ENCODE measurements around the gene DGCR8.

Gene DGCR8

DNA sequence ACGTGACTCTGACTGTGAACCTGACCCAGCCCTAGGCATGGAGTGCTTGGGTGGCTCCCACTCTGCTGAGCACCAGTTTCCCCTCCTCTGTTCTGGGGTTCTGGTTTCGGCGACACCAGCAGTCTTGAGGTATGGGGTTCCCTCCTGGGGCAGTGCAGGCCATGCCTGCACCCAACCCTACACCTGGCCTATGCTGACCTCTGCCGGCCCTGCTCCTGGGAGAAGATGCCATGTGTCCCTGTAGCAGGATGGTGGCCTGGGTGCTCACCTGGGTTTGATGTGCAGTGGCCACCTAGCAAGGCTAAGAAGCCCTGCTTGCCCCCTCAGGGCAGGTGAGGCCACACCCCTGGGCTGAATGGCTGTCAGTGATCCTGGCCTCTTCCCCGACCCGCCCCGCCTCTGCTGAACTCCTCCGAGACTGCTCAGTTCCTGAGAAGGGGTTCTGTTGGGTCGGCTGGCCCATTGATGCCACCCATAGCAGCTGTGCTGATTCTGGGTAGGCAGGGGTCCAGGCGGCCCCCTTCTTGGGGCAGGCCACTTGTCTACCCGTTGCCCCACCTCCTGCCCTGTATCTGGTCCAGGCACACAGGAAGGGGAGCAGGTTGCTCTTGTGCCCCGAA is 54.0 kb downstream of the DGCR8 start:
- Histone ChIP-seq H3K27me3 (replicated peaks; ENCODE audit: control insufficient read depth, insufficient read depth, low read length, poor library complexity, severe bottlenecking) (no peaks in the 10 kb centered on the region), H3K36me3 (ENCODE audit: control insufficient read depth, insufficient read depth, low read length) (no peaks in the 10 kb centered on the region), H3K9me3 (ENCODE audit: control insufficient read depth, low read length) (no peaks in the 10 kb centered on the region), H3K4me1 (ENCODE audit: control insufficient read depth, insufficient read depth, low read length, poor library complexity, severe bottlenecking) (peaks cover 17% of the 10 kb centered on the region), H3K27ac (ENCODE audit: insufficient read depth, low read length, poor library complexity, severe bottlenecking) (no peak overlapping the region), H3K4me3 (ENCODE audit: insufficient read depth, low read depth, low read length, poor library complexity, severe bottlenecking) (no peak overlapping the region)
- no peak for DNase-seq

DNA sequence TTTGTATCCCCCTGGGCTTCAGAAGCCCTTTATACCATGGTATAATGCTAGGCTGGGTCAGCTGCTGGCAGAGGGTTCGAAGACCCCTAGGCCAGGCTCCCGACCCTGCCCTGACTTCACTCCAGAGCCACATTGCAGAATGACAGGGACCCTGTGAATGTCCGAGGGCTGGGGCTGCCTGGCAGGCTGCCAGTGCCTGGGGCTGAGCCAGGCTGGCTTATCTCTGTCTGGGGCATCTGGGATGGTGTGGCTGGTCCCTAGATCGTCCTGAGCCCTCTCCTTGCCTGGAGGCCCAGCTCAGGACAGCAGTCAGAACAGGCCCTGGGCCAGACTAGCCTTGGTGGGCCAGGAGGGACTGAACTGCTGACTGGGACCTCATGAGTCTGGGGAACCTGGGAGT is 55.2 kb downstream of the DGCR8 start:
- no peaks in the 10 kb centered on the region for H3K9me3 ChIP-seq (ENCODE audit: control insufficient read depth, low read length)
- DNase-seq = no peak
- H3K36me3 ChIP-seq (ENCODE audit: control insufficient read depth, insufficient read depth, low read length) = peaks cover 2% of the 10 kb centered on the region
- H3K27ac ChIP-seq (ENCODE audit: insufficient read depth, low read length, poor library complexity, severe bottlenecking) = no peak overlapping the region
- H3K4me1 ChIP-seq (ENCODE audit: control insufficient read depth, insufficient read depth, low read length, poor library complexity, severe bottlenecking) = peaks cover 17% of the 10 kb centered on the region
- H3K4me3 ChIP-seq (ENCODE audit: insufficient read depth, low read depth, low read length, poor library complexity, severe bottlenecking) = no peak overlapping the region
- no peaks in the 10 kb centered on the region for H3K27me3 ChIP-seq (replicated peaks; ENCODE audit: control insufficient read depth, insufficient read depth, low read length, poor library complexity, severe bottlenecking)

DNA sequence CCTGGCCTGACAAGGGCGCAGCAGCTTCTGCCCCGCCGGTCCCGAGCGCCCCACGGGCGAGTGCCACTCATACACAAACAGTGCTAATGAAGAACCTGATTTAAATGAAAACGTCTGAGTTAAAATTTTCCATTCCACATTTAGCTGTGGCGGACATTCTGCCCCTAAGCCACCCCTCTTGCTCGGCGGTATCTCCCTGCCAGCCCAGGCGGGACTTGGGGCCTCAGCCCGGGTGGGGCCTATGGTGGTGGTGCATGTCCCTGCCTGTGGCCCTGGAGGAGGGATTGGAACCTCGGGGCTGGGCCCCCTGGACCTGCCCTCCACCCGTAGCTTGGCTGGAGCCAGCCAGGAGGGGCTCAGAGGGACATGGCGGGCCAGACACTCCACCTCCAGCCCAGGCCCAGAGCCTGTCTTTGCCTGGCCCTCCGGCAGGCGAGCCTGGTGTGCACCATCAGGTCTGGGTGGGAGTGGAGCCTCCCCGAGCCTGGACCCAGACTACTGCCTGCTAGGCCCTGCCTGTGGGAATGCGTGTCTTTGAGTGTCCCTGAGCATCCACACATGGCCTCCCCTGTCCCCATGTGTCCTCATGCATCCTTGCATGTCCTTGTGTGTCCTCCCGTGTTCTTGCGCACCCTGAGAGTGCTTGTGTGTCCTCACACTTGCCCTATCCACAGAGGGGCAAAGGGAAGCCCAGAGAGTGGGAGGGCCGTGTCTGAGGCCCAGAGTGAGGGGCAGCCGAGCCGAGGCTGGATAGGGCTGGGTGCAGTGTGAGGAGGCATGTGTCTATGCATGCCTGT is 56.0 kb downstream of the DGCR8 start:
- Histone ChIP-seq H3K4me1 (ENCODE audit: control insufficient read depth, insufficient read depth, low read length, poor library complexity, severe bottlenecking) (peaks cover 11% of the 10 kb centered on the region), H3K4me3 (ENCODE audit: insufficient read depth, low read depth, low read length, poor library complexity, severe bottlenecking) (no peak overlapping the region), H3K9me3 (ENCODE audit: control insufficient read depth, low read length) (no peaks in the 10 kb centered on the region), H3K27me3 (replicated peaks; ENCODE audit: control insufficient read depth, insufficient read depth, low read length, poor library complexity, severe bottlenecking) (no peaks in the 10 kb centered on the region), H3K36me3 (ENCODE audit: control insufficient read depth, insufficient read depth, low read length) (peaks cover 4% of the 10 kb centered on the region), H3K27ac (ENCODE audit: insufficient read depth, low read length, poor library complexity, severe bottlenecking) (no peak overlapping the region)
- no peak for DNase-seq

DNA sequence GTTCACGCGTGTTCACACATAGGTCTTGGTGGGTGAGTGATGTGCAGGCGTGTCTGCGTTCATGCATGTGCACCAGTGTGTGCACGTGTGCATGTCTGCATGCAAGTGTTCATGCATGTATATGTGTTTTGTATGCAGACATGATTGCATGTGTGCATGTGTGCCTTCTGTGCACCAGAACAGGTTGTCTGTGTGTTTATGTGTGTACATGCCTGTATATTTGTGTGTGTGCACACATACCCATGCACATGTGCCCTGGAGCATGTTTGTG is 56.5 kb downstream of the DGCR8 start:
- Histone ChIP-seq H3K9me3 (ENCODE audit: control insufficient read depth, low read length) (no peaks in the 10 kb centered on the region), H3K4me3 (ENCODE audit: insufficient read depth, low read depth, low read length, poor library complexity, severe bottlenecking) (no peak overlapping the region), H3K36me3 (ENCODE audit: control insufficient read depth, insufficient read depth, low read length) (peaks cover 7% of the 10 kb centered on the region), H3K27ac (ENCODE audit: insufficient read depth, low read length, poor library complexity, severe bottlenecking) (no peak overlapping the region), H3K4me1 (ENCODE audit: control insufficient read depth, insufficient read depth, low read length, poor library complexity, severe bottlenecking) (peaks cover 11% of the 10 kb centered on the region), H3K27me3 (replicated peaks; ENCODE audit: control insufficient read depth, insufficient read depth, low read length, poor library complexity, severe bottlenecking) (no peaks in the 10 kb centered on the region)
- DNase-seq = no peak

DNA sequence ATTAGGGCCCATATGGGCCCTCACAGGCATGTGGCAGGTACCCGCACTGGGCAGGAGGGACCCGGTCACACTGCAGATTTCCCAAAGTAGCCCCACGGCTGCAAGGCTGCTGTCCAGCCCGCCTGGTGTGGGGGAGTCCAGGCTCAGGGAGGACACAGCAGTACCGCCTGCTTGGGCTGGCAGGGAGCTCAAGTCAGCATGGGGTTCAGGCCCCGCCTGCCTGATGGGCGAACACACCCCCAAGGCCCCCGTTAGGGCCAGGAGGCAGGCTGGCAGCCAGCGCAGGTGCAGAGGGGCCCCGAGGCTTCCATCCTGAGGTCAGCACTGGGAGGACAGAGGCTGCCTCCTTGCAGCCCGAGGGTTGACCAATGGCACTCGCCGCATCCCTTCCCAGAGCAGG is 57.1 kb downstream of the DGCR8 start:
- Histone ChIP-seq H3K4me1 (ENCODE audit: control insufficient read depth, insufficient read depth, low read length, poor library complexity, severe bottlenecking) (peaks cover 10% of the 10 kb centered on the region), H3K36me3 (ENCODE audit: control insufficient read depth, insufficient read depth, low read length) (peaks cover 11% of the 10 kb centered on the region), H3K27ac (ENCODE audit: insufficient read depth, low read length, poor library complexity, severe bottlenecking) (no peak overlapping the region), H3K9me3 (ENCODE audit: control insufficient read depth, low read length) (no peaks in the 10 kb centered on the region), H3K4me3 (ENCODE audit: insufficient read depth, low read depth, low read length, poor library complexity, severe bottlenecking) (no peak overlapping the region), H3K27me3 (replicated peaks; ENCODE audit: control insufficient read depth, insufficient read depth, low read length, poor library complexity, severe bottlenecking) (no peaks in the 10 kb centered on the region)
- DNase-seq = no peak

DNA sequence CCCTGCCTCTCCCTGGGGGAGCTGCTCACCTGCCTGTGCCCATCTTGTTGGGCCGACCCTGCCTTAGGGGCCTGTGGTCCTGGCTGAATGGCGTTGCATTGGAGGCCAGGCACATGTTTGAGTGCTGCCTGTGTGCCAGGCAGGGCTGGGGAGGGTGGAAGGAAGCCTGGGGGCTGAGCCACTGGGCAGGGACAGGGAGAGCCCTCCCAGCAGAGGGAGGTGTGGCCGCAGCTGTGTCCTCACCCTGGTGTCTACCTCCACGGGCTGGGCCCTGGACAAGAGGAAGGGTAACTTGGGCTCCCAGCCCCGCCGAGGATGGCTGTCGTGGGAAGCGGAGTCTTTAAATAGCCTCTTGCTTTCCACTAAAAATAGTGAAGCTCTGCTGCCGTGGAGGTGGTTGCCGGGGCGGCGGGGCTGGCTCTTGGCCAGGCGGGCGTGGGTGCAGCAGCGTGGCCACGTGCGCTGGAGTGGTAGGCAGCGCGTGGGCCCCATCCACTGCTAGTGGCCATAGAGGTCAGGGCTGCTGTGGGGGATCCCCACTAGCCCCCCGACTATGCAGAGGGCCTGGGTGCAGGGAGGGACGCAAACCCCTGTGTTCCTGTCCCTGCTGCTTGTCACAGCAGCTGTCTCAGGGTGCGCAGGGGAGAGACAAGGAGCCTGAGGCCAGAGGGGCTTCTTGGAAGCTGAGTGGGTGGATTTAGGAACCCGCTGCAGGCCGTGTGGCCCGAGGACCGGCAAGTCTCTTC is 57.8 kb downstream of the DGCR8 start:
- H3K9me3 ChIP-seq (ENCODE audit: control insufficient read depth, low read length) = no peaks in the 10 kb centered on the region
- no peak overlapping the region for H3K4me3 ChIP-seq (ENCODE audit: insufficient read depth, low read depth, low read length, poor library complexity, severe bottlenecking)
- H3K4me1 ChIP-seq (ENCODE audit: control insufficient read depth, insufficient read depth, low read length, poor library complexity, severe bottlenecking) = peaks cover 3% of the 10 kb centered on the region
- H3K27ac ChIP-seq (ENCODE audit: insufficient read depth, low read length, poor library complexity, severe bottlenecking) = no peak overlapping the region
- H3K27me3 ChIP-seq (replicated peaks; ENCODE audit: control insufficient read depth, insufficient read depth, low read length, poor library complexity, severe bottlenecking) = no peaks in the 10 kb centered on the region
- DNase-seq = no peak
- peaks cover 11% of the 10 kb centered on the region for H3K36me3 ChIP-seq (ENCODE audit: control insufficient read depth, insufficient read depth, low read length)

DNA sequence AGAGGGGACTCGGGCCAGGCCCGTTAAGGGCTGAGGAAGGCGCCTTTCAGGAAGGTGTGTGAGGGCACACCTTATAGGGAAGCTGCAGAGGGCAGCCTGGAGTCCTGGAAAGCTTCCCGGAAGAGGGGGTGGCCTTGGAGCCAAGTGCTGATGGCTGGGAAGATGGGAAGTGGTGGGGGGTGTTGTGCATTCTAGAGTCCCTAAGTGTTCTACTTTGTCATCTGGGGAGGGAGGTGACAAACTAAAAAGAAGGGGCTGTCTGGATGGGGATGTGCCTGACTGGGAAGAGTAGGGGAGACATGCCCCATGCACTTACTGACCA is 58.3 kb downstream of the DGCR8 start:
- Histone ChIP-seq H3K27me3 (replicated peaks; ENCODE audit: control insufficient read depth, insufficient read depth, low read length, poor library complexity, severe bottlenecking) (no peaks in the 10 kb centered on the region), H3K9me3 (ENCODE audit: control insufficient read depth, low read length) (no peaks in the 10 kb centered on the region), H3K27ac (ENCODE audit: insufficient read depth, low read length, poor library complexity, severe bottlenecking) (no peak overlapping the region), H3K4me1 (ENCODE audit: control insufficient read depth, insufficient read depth, low read length, poor library complexity, severe bottlenecking) (no peaks in the 10 kb centered on the region), H3K36me3 (ENCODE audit: control insufficient read depth, insufficient read depth, low read length) (peaks cover 11% of the 10 kb centered on the region), H3K4me3 (ENCODE audit: insufficient read depth, low read depth, low read length, poor library complexity, severe bottlenecking) (no peak overlapping the region)
- DNase-seq = no peak

DNA sequence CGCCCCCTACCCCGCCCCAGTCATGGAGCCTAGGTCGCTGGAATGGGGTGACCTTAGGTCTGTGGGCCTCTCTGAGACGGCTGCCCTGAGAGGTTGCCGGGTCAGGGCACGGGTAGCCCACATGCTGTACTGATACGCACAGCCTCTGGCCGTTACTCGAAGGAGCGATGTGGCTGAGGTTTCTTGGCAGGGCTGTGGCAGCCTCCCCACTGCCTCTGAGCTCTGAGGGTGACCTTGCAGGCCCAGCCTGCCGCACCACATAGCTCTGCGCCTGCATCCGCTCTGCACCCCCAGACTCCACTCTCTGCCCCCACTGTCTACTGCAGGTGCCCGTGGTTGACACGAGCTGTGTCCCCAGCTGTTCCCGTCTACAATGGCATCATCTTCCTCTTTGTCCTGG is 58.8 kb downstream of the DGCR8 start:
- DNase-seq = no peak
- Histone ChIP-seq H3K4me1 (ENCODE audit: control insufficient read depth, insufficient read depth, low read length, poor library complexity, severe bottlenecking) (no peaks in the 10 kb centered on the region), H3K36me3 (ENCODE audit: control insufficient read depth, insufficient read depth, low read length) (peaks cover 11% of the 10 kb centered on the region), H3K4me3 (ENCODE audit: insufficient read depth, low read depth, low read length, poor library complexity, severe bottlenecking) (no peak overlapping the region), H3K27ac (ENCODE audit: insufficient read depth, low read length, poor library complexity, severe bottlenecking) (no peak overlapping the region), H3K27me3 (replicated peaks; ENCODE audit: control insufficient read depth, insufficient read depth, low read length, poor library complexity, severe bottlenecking) (no peaks in the 10 kb centered on the region), H3K9me3 (ENCODE audit: control insufficient read depth, low read length) (no peaks in the 10 kb centered on the region)

DNA sequence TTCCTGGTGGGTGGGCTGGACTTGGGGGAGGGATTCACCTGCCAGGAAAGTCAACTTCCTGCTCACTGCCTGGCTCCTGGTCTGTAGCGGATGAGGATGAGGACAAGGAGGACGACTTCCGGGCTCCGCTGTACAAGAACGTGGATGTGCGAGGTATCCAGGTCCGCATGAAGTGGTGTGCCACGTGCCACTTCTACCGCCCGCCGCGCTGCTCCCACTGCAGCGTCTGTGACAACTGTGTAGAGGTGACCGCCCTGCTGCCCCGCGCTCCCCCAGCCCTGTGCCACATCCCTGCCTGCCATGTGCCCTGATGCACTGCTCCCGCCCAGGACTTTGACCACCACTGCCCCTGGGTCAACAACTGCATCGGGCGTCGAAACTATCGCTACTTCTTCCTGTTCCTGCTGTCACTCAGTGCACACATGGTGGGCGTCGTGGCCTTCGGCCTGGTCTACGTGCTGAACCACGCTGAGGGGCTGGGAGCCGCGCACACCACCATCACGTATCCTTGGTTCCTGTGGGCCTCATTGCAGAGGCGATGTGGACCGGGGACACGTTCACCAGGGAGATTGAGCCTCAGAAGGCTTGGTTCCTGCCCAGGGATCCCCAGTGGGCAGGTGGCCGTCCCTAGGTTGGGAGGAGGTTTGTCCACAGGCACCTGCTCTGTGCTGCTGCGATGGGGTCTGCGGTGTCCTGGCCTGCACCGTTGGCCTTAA is 59.5 kb downstream of the DGCR8 start:
- Histone ChIP-seq H3K27me3 (replicated peaks; ENCODE audit: control insufficient read depth, insufficient read depth, low read length, poor library complexity, severe bottlenecking) (no peaks in the 10 kb centered on the region), H3K9me3 (ENCODE audit: control insufficient read depth, low read length) (no peaks in the 10 kb centered on the region), H3K4me1 (ENCODE audit: control insufficient read depth, insufficient read depth, low read length, poor library complexity, severe bottlenecking) (no peaks in the 10 kb centered on the region), H3K36me3 (ENCODE audit: control insufficient read depth, insufficient read depth, low read length) (peaks cover 11% of the 10 kb centered on the region), H3K27ac (ENCODE audit: insufficient read depth, low read length, poor library complexity, severe bottlenecking) (no peak overlapping the region), H3K4me3 (ENCODE audit: insufficient read depth, low read depth, low read length, poor library complexity, severe bottlenecking) (no peak overlapping the region)
- no peak for DNase-seq

DNA sequence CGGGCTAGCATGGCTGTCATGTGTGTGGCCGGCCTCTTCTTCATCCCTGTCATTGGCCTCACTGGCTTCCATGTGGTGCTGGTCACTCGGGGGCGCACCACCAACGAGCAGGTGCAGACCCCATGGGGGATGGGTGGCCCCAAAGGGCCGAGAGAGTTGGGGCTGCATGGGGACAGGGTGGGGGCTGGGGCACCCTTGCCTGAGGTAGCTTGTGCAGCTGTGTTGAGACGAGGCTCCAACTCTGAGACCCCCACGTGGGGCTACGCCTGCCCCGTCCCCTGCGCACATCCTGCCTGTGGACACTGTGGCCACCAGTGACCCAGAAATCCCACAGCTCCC is 60.0 kb downstream of the DGCR8 start:
- H3K9me3 ChIP-seq (ENCODE audit: control insufficient read depth, low read length) = no peaks in the 10 kb centered on the region
- no peak overlapping the region for H3K27ac ChIP-seq (ENCODE audit: insufficient read depth, low read length, poor library complexity, severe bottlenecking)
- DNase-seq = no peak
- H3K4me1 ChIP-seq (ENCODE audit: control insufficient read depth, insufficient read depth, low read length, poor library complexity, severe bottlenecking) = no peaks in the 10 kb centered on the region
- no peak overlapping the region for H3K4me3 ChIP-seq (ENCODE audit: insufficient read depth, low read depth, low read length, poor library complexity, severe bottlenecking)
- no peaks in the 10 kb centered on the region for H3K27me3 ChIP-seq (replicated peaks; ENCODE audit: control insufficient read depth, insufficient read depth, low read length, poor library complexity, severe bottlenecking)
- peaks cover 11% of the 10 kb centered on the region for H3K36me3 ChIP-seq (ENCODE audit: control insufficient read depth, insufficient read depth, low read length)

All from effector memory CD4-positive, alpha-beta T cell (primary cell).